Measurements from ENCODE around the gene TECPR1.

- no peak for TF ChIP-seq CTCF (conservative IDR thresholded peaks at IDR 0.05 in 1 of 2, IDR thresholded peaks at IDR 0.05 in 1 of 2; ENCODE audit: low read depth in 1 of 2, low read length in 2 of 2)
- TF ChIP-seq EZH2 (IDR thresholded peaks at IDR 0.05; ENCODE audit: low read length, missing control alignments), result no peak
Measured at GRCh38 chr7:98221611-98222532, 30.2 kb downstream of the TECPR1 start.
